Calu3 (cell line): ENCODE data around the gene ZNF609. TPM values are rescaled to one million over a fixed set of nuclear protein-coding genes. Genes with fewer than 3 reads are reported as not detected.

ENCODE experiments used
- BruUV-seq: library from RNA; stranded (reverse); fragments of 400-500 nt; replicated peaks from 2 replicates; lab custom pipeline; 2021; lab: Mats Ljungman, UMichigan
- CTCF ChIA-PET: fragments of 300-600 bp; sonication (Branson Sonifier 250); formaldehyde crosslinking; loops from one replicate; lab custom pipeline; 2022; ENCODE audit warnings: antibody characterized with exemption; lab: Charles Lee
- DNase-seq: peaks from one replicate; pipeline ENCODE4 v3.0.0; 2022
- H3K27ac Mint-ChIP-seq: one replicate; pipeline ENCODE4 v1.8.0; 2022; ENCODE audit warnings: mixed read lengths; ENCODE audit not compliant: unreplicated experiment
- H3K27me3 Mint-ChIP-seq: one replicate; pipeline ENCODE4 v1.8.0; 2022; ENCODE audit warnings: mixed read lengths; ENCODE audit not compliant: unreplicated experiment
- H3K36me3 Mint-ChIP-seq: one replicate; pipeline ENCODE4 v1.8.0; 2022; ENCODE audit warnings: mild to moderate bottlenecking, moderate library complexity, mixed read lengths; ENCODE audit not compliant: insufficient read depth, unreplicated experiment
- H3K4me1 Mint-ChIP-seq: one replicate; pipeline ENCODE4 v1.8.0; 2022; ENCODE audit warnings: mild to moderate bottlenecking, low read depth, mixed read lengths; ENCODE audit not compliant: unreplicated experiment
- H3K4me3 Mint-ChIP-seq: one replicate; pipeline ENCODE4 v1.8.0; 2022; ENCODE audit warnings: mild to moderate bottlenecking, low read depth, moderate library complexity, mixed read lengths; ENCODE audit not compliant: unreplicated experiment
- H3K9me3 Mint-ChIP-seq: one replicate; pipeline ENCODE4 v1.8.0; 2022; ENCODE audit warnings: low read depth, mixed read lengths; ENCODE audit not compliant: unreplicated experiment
- CTCF ChIP-seq: fragments of 200-600 bp; IDR thresholded peaks from one replicate; pipeline ENCODE4 v1.8.0; 2022; ENCODE audit warnings: antibody characterized with exemption; ENCODE audit not compliant: unreplicated experiment
- intact Hi-C: fragments of 100-400 bp; cut with micrococcal nuclease; formaldehyde crosslinking; loops from one replicate; pipeline ENCODE4 v1.10.0; 2022; ENCODE audit not compliant: unreplicated experiment
- total RNA-seq: library from RNA; stranded (reverse); gene quantifications from 2 replicates; pipeline ENCODE4 v1.2.3, GENCODE V29; 2022

The ZNF609 gene
- total RNA-seq, 1 experiment from 2014 or later: 50.6 TPM

- CTCF ChIA-PET: interaction anchor here (0.6 to 0.7 kb wide), 6 partner anchors 43 to 887 kb away, joined by 3 to 9 read pairs (median 3); no protein-coding TSS in a partner anchor
- H3K27me3 Mint-ChIP-seq: no peaks in the 10 kb centered on the region
- H3K4me3 Mint-ChIP-seq: no peak overlapping the region
- H3K4me1 Mint-ChIP-seq: peaks cover 32% of the 10 kb centered on the region
- H3K9me3 Mint-ChIP-seq: no peaks in the 10 kb centered on the region
- no TSS peak for BruUV-seq
- DNase-seq: no peak
- intact Hi-C loops: no loop called here
- H3K36me3 Mint-ChIP-seq: peaks cover 16% of the 10 kb centered on the region
- TF ChIP-seq CTCF: no peak
- no peak overlapping the region for H3K27ac Mint-ChIP-seq
Observed at GRCh38 chr15:64513823-64514222, 53.4 kb downstream of the ZNF609 start.

- H3K4me3 Mint-ChIP-seq: no peak overlapping the region
- DNase-seq: peak; percentile 18
- TF ChIP-seq CTCF: no peak
- intact Hi-C loops: no loop called here
- no peaks in the 10 kb centered on the region for H3K27me3 Mint-ChIP-seq
- peaks cover 44% of the 10 kb centered on the region for H3K4me1 Mint-ChIP-seq
- no peaks in the 10 kb centered on the region for H3K9me3 Mint-ChIP-seq
- CTCF ChIA-PET: no interaction called here
- H3K27ac Mint-ChIP-seq: no peak overlapping the region
- BruUV-seq: no TSS peak
- peaks cover 20% of the 10 kb centered on the region for H3K36me3 Mint-ChIP-seq
Observed at GRCh38 chr15:64515196-64515595, 54.8 kb downstream of the ZNF609 start.

GRCh38 chr15:64515825-64516224 lies 55.4 kb downstream of the ZNF609 start:
- no TSS peak for BruUV-seq
- CTCF ChIA-PET: no interaction called here
- H3K27me3 Mint-ChIP-seq: no peaks in the 10 kb centered on the region
- TF ChIP-seq CTCF: no peak
- intact Hi-C loops: no loop called here
- no peak overlapping the region for H3K27ac Mint-ChIP-seq
- peaks cover 50% of the 10 kb centered on the region for H3K4me1 Mint-ChIP-seq
- H3K4me3 Mint-ChIP-seq: no peak overlapping the region
- no peaks in the 10 kb centered on the region for H3K9me3 Mint-ChIP-seq
- no peak for DNase-seq
- H3K36me3 Mint-ChIP-seq: peaks cover 19% of the 10 kb centered on the region

GRCh38 chr15:64519897-64520296 lies 59.5 kb downstream of the ZNF609 start:
- DNase-seq: no peak
- H3K27ac Mint-ChIP-seq: no peak overlapping the region
- peaks cover 67% of the 10 kb centered on the region for H3K4me1 Mint-ChIP-seq
- no peak for TF ChIP-seq CTCF
- H3K9me3 Mint-ChIP-seq: no peaks in the 10 kb centered on the region
- CTCF ChIA-PET: no interaction called here
- H3K36me3 Mint-ChIP-seq: peaks cover 16% of the 10 kb centered on the region
- BruUV-seq: no TSS peak
- intact Hi-C loops: loop anchor here (5.0 kb wide), 1 partner anchor 117 kb away; no protein-coding TSS in a partner anchor
- no peak overlapping the region for H3K4me3 Mint-ChIP-seq
- no peaks in the 10 kb centered on the region for H3K27me3 Mint-ChIP-seq
